ENCODE results near the gene EHMT1. TPM values are rescaled to one million over a fixed set of nuclear protein-coding genes. Genes with fewer than 3 reads are reported as not detected.

Gene EHMT1
- total and polyA plus RNA-seq, 10 of the 15 experiments (the other 5 are each of a cell fraction or from before 2014, with no cell fraction given), result 2.9 to 100 (median 48.1) TPM

GRCh38 chr9:137578518-137579258, 40.1 kb upstream of the EHMT1 start, which contains the start of gene DPH7 (continued):
- TF ChIP-seq ZBTB11 (CRISPR knock-in tag; IDR thresholded peaks at IDR 0.05), result peak; percentile 81
- peak; percentile 95 for TF ChIP-seq GABPA (IDR thresholded peaks at IDR 0.05; ENCODE audit: low read depth)
- peak; percentile 70; the same call in 1 of the 2 replicates for TF ChIP-seq ZNF217 (IDR thresholded peaks at IDR 0.05)
- no peak for TF ChIP-seq IRF5 (IDR thresholded peaks at IDR 0.05; ENCODE audit: borderline replicate concordance)
- peak; percentile 69; the same call in 1 of the 2 replicates for TF ChIP-seq BCLAF1 (IDR thresholded peaks at IDR 0.05)
- TF ChIP-seq POLR2AphosphoS2 (IDR thresholded peaks at IDR 0.05; ENCODE audit: low read depth, low read length), result peak; percentile 77; the same call in 1 of the 2 replicates
- no peak for TF ChIP-seq CEBPB (IDR thresholded peaks at IDR 0.05; ENCODE audit: borderline replicate concordance in 1 of 2, low read depth in 2 of 2, low read length in 2 of 2)
- no peak for TF ChIP-seq HSF1 (IDR thresholded peaks at IDR 0.05; ENCODE audit: low read depth, low read length)
- peak; percentile 11; the same call in 1 of the 2 replicates for TF ChIP-seq JUND (IDR thresholded peaks at IDR 0.05; ENCODE audit: low read depth, low read length)
- TF ChIP-seq ATF7 (IDR thresholded peaks at IDR 0.05; ENCODE audit: low read depth), result no peak
- peak; percentile 83 for TF ChIP-seq ZNF687 (IDR thresholded peaks at IDR 0.05)

Measured in GM12878 (cell line).